ENCODE data around the gene SYTL2. TPM values are rescaled to one million over a fixed set of nuclear protein-coding genes. Genes with fewer than 3 reads are reported as not detected.

The SYTL2 gene
- total and polyA plus RNA-seq, 2 experiments from 2014 or later, result 8.9 to 66.6 TPM

DNA sequence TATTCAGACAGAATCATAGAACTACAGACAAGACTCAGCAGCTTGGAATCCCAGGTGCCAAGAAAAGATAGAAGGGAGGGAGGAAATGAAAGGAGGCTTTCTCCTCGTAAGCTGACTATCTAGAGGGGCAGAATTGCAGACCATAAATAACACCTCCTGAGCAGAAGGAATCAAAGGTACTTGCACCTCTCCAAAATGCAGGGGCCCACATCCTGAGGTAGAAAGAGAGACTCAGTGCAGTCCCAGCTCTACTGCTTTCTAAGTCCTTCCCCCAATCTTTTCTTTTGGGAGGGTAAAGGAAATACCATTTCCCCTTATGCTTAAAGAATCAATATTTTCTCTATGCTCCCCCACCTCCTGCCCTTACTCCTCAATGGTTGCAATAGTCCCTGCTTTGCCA is 55.2 kb downstream of the SYTL2 start:
- DNase-seq (ENCODE audit: low spot score), result no peak
- Histone ChIP-seq H3K36me3 (replicated peaks; ENCODE audit: insufficient read depth, low read depth) (no peaks in the 10 kb centered on the region), H3K27ac (no peak overlapping the region), H3K4me2 (no peak overlapping the region), H3K79me2 (no peaks in the 10 kb centered on the region), H3K4me1 (ENCODE audit: insufficient read depth) (no peaks in the 10 kb centered on the region), H3K9me3 (ENCODE audit: low read depth) (no peaks in the 10 kb centered on the region), H2AFZ (no peak overlapping the region), H3K4me3 (no peak overlapping the region), H3K9me2 (replicated peaks; ENCODE audit: insufficient read depth) (no peaks in the 10 kb centered on the region), H4K20me1 (ENCODE audit: insufficient read depth, poor library complexity, severe bottlenecking) (no peaks in the 10 kb centered on the region), H3K27me3 (no peaks in the 10 kb centered on the region)
- TF ChIP-seq, protein P1, sequence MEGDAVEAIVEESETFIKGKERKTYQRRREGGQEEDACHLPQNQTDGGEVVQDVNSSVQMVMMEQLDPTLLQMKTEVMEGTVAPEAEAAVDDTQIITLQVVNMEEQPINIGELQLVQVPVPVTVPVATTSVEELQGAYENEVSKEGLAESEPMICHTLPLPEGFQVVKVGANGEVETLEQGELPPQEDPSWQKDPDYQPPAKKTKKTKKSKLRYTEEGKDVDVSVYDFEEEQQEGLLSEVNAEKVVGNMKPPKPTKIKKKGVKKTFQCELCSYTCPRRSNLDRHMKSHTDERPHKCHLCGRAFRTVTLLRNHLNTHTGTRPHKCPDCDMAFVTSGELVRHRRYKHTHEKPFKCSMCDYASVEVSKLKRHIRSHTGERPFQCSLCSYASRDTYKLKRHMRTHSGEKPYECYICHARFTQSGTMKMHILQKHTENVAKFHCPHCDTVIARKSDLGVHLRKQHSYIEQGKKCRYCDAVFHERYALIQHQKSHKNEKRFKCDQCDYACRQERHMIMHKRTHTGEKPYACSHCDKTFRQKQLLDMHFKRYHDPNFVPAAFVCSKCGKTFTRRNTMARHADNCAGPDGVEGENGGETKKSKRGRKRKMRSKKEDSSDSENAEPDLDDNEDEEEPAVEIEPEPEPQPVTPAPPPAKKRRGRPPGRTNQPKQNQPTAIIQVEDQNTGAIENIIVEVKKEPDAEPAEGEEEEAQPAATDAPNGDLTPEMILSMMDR (IDR thresholded peaks at IDR 0.05; ENCODE audit: poor library complexity), result no peak
- no peak for TF ChIP-seq EZH2 (IDR thresholded peaks at IDR 0.05; ENCODE audit: borderline replicate concordance)
- no peak for TF ChIP-seq EZH2phosphoT487 (IDR thresholded peaks at IDR 0.05; ENCODE audit: low read depth, severe bottlenecking, unreplicated experiment)
- 86% methylated on average over 1 of the region's 1 CpG for WGBS (ENCODE audit: low lambda C conversion rate, missing lambda C conversion rate)

DNA sequence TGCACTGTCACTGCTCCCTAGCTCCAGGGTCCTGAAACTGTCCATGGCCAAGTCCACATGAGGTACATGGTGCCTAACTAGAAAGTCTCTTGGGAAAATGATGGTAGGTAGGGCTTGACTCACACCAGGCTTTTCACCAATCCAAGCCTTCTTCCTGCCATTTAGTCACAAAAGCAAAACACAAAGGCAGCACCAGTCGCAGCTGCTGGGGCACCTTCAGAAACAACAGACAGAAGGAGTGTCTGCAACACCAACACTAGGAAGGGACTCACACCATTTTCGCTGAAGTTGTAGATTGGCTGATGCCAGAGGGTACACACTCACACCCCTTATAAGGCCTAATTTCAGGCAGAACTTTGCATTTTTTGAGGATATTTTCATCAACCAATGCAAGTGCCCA is 55.7 kb downstream of the SYTL2 start:
- no peaks in the 10 kb centered on the region for H3K36me3 ChIP-seq (replicated peaks; ENCODE audit: insufficient read depth, low read depth)
- H3K79me2 ChIP-seq, result no peaks in the 10 kb centered on the region
- H3K4me1 ChIP-seq (ENCODE audit: insufficient read depth), result no peaks in the 10 kb centered on the region
- no peak overlapping the region for H3K4me3 ChIP-seq
- no peak overlapping the region for H3K4me2 ChIP-seq
- H3K9me2 ChIP-seq (replicated peaks; ENCODE audit: insufficient read depth), result no peaks in the 10 kb centered on the region
- 100% methylated on average over 2 of the region's 2 CpGs for WGBS (ENCODE audit: low lambda C conversion rate, missing lambda C conversion rate)
- no peak overlapping the region for H3K27ac ChIP-seq
- H3K27me3 ChIP-seq, result no peaks in the 10 kb centered on the region
- TF ChIP-seq EZH2phosphoT487 (IDR thresholded peaks at IDR 0.05; ENCODE audit: low read depth, severe bottlenecking, unreplicated experiment) (no peak), EZH2 (IDR thresholded peaks at IDR 0.05; ENCODE audit: borderline replicate concordance) (no peak)
- TF ChIP-seq, protein P1 (IDR thresholded peaks at IDR 0.05; ENCODE audit: poor library complexity), result no peak
- no peak overlapping the region for H2AFZ ChIP-seq
- no peaks in the 10 kb centered on the region for H4K20me1 ChIP-seq (ENCODE audit: insufficient read depth, poor library complexity, severe bottlenecking)
- no peaks in the 10 kb centered on the region for H3K9me3 ChIP-seq (ENCODE audit: low read depth)
- DNase-seq (ENCODE audit: low spot score), result no peak

DNA sequence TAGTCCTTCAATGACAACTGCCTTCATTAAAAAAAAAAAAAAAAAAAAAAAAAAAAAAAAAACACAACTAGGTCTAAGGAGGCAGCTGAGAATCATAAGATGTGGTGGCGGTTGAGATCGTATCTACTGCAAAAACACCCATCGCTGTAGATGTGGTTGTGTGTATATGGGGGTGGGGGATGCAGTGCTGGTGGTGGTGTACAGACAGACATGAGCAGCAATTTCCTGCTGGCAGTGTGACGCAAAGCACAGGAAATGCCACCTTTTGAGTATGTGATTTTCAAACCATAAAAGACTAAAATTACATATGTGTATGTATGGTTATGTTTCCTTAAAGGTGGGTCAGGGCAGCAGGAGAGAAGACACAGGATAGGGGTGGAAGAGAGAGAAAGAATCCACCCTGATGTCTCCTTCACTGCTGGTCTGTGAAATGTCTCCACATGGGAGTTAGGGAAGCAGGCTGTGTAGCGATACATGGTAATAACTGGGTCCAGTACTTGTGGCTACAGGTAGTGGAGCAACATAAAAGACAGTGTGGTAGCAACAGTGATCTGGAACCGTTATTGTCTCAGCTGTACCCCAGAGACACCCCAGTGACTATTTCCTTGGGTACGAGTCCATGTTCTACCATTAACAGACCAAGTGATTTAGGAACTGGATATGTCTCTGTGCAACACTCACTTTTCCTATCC is 57.9 kb downstream of the SYTL2 start:
- H3K36me3 ChIP-seq (replicated peaks; ENCODE audit: insufficient read depth, low read depth), result no peaks in the 10 kb centered on the region
- no peaks in the 10 kb centered on the region for H3K79me2 ChIP-seq
- DNase-seq (ENCODE audit: low spot score), result no peak
- H2AFZ ChIP-seq, result no peak overlapping the region
- H3K4me2 ChIP-seq, result no peak overlapping the region
- H3K4me1 ChIP-seq (ENCODE audit: insufficient read depth), result no peaks in the 10 kb centered on the region
- no peak overlapping the region for H3K4me3 ChIP-seq
- no peaks in the 10 kb centered on the region for H4K20me1 ChIP-seq (ENCODE audit: insufficient read depth, poor library complexity, severe bottlenecking)
- TF ChIP-seq, protein P1 (IDR thresholded peaks at IDR 0.05; ENCODE audit: poor library complexity), result no peak
- TF ChIP-seq EZH2phosphoT487 (IDR thresholded peaks at IDR 0.05; ENCODE audit: low read depth, severe bottlenecking, unreplicated experiment) (no peak), EZH2 (IDR thresholded peaks at IDR 0.05; ENCODE audit: borderline replicate concordance) (no peak)
- H3K27me3 ChIP-seq, result no peaks in the 10 kb centered on the region
- H3K9me2 ChIP-seq (replicated peaks; ENCODE audit: insufficient read depth), result no peaks in the 10 kb centered on the region
- H3K9me3 ChIP-seq (ENCODE audit: low read depth), result no peaks in the 10 kb centered on the region
- 96% methylated on average over 7 of the region's 7 CpGs for WGBS (ENCODE audit: low lambda C conversion rate, missing lambda C conversion rate)
- H3K27ac ChIP-seq, result no peak overlapping the region
